COLO829 (cell line): ENCODE measurements around the gene PLD6.
A peak's percentile ranks its signal among the peaks of the same experiment; 100 is the strongest.

Experiments used
- DNase-seq: peaks from one replicate; pipeline ENCODE4 v3.0.0; 2012; ENCODE audit warnings: low spot score

Gene PLD6

DNA sequence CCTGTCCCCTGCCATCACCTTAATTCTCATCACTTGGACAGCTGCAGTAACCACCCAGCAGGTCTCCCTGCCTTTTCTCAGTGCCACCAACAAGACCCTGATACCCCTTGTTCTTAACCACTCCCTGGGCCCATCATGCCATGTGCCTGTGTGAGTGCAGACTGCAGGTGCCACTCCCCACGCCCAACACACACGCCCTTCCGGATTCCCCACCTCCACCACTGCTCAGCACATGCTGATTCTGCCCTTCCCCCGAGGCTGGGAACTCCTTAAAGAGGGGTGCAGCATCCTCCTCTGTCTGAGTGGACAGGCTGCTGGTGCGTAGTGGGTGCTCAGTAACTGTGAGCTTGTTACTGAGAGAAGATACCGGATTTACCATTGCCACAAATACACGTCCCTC is 52.4 kb downstream of the PLD6 start:
- DNase-seq: no peak

DNA sequence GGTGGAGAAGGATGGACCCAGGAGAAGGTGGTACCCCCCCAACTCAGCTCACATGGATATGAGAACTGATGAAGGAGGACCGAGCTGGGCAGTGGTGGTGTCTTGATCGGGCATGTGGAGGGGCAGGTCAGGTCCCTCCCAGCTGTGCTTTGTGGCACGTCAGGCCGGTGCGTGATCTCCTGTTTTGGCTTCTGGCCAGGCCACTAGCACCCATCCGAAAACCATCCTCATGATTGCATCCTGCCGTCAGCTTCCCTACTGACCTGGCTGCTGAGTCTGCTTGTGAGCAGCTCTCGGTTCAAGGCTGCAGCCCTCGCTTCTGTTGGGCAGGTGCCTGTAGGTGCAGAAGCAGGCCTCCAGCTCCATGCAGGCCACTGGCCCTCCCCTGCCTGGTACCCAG is 53.1 kb downstream of the PLD6 start:
- DNase-seq: no peak

DNA sequence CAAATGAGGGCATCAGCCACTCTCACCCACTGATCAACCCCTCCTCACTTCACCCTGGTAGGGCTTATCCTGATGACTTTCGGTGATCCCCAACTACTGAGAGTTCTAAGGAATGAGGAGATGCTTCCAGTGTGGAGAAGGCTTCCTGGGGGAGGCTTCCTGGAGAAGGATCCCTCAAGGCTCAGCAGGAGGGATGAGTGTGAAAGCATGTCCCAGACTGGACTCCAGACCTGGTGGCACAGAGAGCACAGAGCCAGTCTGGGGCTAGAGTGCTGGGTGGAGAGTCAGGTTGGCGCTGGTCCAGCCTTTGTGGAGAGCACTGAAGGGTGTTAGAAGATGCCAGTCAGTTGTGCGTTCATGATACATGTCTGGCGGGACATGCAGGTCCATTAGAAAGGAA is 53.7 kb downstream of the PLD6 start:
- no peak for DNase-seq

DNA sequence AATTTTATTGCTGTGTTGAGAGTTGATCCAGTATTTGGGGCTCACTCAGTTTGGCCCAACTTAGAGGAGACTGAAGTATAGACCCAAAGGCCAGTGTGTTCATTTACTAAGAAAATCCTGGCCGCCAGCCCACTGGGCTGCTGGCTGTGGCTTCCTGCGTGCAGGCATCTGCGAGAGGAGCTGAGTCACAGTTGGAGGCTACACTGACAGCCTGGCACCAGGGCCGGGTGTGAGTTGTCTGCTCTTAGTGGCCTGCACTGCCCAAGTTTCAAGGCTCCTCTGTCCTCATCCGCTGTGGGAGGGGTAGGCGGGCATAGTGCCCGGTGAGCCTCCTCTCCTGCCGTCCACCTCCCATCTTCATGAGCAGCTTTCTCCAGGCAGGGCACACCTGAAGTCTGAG is 54.2 kb downstream of the PLD6 start:
- DNase-seq: peak; percentile 25

DNA sequence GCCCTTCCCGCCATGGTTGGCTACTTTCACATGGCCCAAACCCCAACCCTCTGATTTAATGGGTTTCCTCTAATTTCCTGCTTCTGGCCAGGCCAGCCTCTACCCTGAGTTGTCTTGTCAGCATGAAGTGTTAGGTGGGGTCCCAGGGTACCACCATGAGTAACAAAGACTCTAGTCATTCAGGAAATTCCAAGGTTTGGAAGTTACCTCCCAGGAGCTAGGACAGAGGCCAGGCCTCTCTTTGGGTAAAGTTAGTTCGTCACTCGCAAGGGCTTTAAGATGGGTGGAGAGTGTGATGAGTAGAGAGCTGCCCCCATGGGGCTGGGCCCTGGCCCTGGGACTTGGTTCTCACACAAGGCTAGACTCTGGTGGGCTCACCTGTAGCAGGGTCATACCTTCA is 54.6 kb downstream of the PLD6 start:
- no peak for DNase-seq

DNA sequence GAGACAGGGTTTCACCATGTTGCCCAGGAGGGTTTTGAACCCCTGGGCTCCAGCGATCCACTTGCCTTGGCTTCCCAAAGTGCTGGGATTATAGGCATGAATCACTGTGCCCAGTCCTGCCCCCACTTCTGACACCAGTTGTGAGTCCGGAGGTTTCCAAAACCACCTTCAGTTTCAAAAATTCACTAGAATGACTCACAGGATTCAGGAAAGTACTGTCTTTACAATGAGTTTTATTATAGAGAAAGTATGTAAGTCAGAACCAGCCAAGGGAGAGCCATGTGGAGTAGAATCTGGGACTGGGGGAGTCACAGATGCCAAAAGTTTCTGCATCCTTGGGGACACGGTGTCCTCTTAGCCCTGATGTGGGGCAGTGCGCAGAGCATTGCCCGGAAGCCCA is 55.1 kb downstream of the PLD6 start:
- DNase-seq: peak; percentile 11
